Fibroblast of lung (primary cell): Measurements from ENCODE around the gene SOAT1.

Experiments used
- EZH2 ChIP-seq: IDR thresholded peaks from 2 replicates; pipeline ENCODE4 v1.5.1; 2012; ENCODE audit warnings: low read length, control low read depth, mild to moderate bottlenecking; ENCODE audit errors: missing control alignments
- TF ChIP-seq, protein P1 (sequence below), 2 donors: IDR thresholded peaks in 1 of 2; conservative IDR thresholded peaks in 1 of 2; 1 replicate in 1 of 2; 2 replicates in 1 of 2; pipeline ENCODE4 v1.5.1; 2011 to 2012; ENCODE audit warnings: low read length in 2 of 2, control low read depth in 1 of 2, inconsistent platforms in 1 of 2, low read depth in 1 of 2, mild to moderate bottlenecking in 1 of 2

DNA sequence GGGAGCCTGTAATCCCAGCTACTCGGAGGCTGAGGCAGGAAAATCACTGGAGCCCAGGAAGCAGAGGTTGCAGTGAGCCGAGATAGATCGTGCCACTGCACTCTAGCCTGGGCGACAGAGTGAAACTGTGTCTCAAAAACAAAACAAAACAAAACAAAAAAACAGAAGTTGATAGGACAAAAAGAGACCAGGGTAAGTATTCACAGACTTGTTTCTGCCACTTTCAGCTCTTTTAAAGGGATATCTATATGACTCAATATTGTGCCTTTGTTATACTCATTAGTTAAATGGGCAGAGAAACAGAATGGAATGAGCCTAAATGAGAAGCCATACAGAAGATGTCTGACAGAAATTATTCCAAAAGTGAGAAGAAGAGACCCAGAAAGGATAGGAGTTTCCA is 41.0 kb upstream of the SOAT1 start:
- TF ChIP-seq, protein P1, sequence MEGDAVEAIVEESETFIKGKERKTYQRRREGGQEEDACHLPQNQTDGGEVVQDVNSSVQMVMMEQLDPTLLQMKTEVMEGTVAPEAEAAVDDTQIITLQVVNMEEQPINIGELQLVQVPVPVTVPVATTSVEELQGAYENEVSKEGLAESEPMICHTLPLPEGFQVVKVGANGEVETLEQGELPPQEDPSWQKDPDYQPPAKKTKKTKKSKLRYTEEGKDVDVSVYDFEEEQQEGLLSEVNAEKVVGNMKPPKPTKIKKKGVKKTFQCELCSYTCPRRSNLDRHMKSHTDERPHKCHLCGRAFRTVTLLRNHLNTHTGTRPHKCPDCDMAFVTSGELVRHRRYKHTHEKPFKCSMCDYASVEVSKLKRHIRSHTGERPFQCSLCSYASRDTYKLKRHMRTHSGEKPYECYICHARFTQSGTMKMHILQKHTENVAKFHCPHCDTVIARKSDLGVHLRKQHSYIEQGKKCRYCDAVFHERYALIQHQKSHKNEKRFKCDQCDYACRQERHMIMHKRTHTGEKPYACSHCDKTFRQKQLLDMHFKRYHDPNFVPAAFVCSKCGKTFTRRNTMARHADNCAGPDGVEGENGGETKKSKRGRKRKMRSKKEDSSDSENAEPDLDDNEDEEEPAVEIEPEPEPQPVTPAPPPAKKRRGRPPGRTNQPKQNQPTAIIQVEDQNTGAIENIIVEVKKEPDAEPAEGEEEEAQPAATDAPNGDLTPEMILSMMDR (conservative IDR thresholded peaks at IDR 0.05 in 1 of 2, IDR thresholded peaks at IDR 0.05 in 1 of 2; ENCODE audit: low read depth in 1 of 2, low read length in 2 of 2), result no peak
- TF ChIP-seq EZH2, result no peak
